ENCODE measurements around the gene KMO.

KMO gene

GRCh38 chr1:241622669-241623068 is 90.5 kb downstream of the KMO start:
- TF ChIP-seq CTCF (IDR thresholded peaks at IDR 0.05; ENCODE audit: extremely low read depth, missing control alignments) = no peak
- no peak for DNase-seq (ENCODE audit: low spot score)

DNA sequence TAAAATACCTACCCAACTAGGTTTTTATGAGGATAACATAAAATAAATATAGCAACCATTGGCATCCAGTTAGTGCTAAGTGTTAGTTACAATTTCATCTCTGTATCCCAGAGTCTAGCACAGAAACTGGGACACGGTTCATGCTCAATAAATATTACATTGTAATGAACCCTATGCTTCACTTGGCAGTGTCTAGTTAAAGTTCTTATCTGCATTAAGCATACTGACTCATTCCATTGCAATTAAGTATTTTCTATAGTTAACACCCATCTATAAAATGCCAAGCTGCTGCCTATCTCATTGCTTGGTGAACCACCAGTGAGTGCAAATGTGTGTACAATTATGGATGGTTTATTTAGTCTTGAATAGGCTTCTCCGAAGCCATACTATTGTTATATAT is 92.8 kb downstream of the KMO start:
- no peak for TF ChIP-seq CTCF (IDR thresholded peaks at IDR 0.05; ENCODE audit: extremely low read depth, missing control alignments)
- no peak for DNase-seq (ENCODE audit: low spot score)

GRCh38 chr1:241627453-241628259 is 95.5 kb downstream of the KMO start:
- peak; percentile 15 for TF ChIP-seq CTCF (IDR thresholded peaks at IDR 0.05; ENCODE audit: extremely low read depth, missing control alignments)

GRCh38 chr1:241630005-241630404 is 97.8 kb downstream of the KMO start:
- no peak for DNase-seq (ENCODE audit: low spot score)
- TF ChIP-seq CTCF (IDR thresholded peaks at IDR 0.05; ENCODE audit: extremely low read depth, missing control alignments) = no peak

More at GRCh38 chr1:241627453-241628259, 95.5 kb downstream of the KMO start:
- DNase-seq (ENCODE audit: low spot score) = peak; percentile 49

DNA sequence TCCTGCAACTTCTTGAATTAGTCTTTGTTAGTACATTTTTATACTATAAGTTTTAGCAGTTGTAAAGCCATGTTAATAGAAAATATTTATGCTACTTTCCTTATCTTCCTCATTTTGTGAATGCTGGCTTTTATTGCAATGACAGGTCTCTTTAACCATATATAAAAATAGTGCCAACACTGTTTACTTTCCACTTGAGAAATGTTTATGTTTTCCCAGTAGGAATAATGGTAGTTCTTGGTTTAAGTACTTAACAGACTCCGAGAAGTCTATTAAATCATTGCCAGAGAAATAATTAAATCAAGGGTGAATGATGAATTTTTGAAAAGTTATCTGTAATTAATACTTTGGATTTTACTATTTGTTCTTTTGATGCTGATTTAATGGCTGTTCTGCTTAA is 98.3 kb downstream of the KMO start:
- no peak for DNase-seq (ENCODE audit: low spot score)
- no peak for TF ChIP-seq CTCF (IDR thresholded peaks at IDR 0.05; ENCODE audit: extremely low read depth, missing control alignments)

GRCh38 chr1:241630899-241631298 is 98.7 kb downstream of the KMO start:
- no peak for TF ChIP-seq CTCF (IDR thresholded peaks at IDR 0.05; ENCODE audit: extremely low read depth, missing control alignments)

DNA sequence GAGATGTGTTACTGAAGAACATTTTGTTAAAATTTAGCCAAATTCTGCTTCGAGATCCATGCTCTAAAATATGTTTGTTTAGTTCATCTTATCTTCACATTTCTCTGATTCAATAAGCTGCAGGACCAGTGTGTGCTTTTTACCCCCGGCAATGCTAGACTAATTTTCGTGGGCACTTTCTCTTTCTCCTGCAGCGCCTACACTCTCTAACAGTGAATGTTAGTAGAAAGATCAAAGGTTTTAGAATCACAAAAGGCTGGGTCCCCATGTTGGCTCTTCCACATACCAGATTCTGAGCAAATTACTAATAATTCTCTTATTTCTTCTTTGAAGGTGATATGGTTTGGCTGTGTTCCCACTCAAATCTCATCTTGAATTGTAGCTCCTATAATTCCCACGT is 99.5 kb downstream of the KMO start:
- no peak for DNase-seq (ENCODE audit: low spot score)

More at GRCh38 chr1:241630899-241631298, 98.7 kb downstream of the KMO start:
- no peak for DNase-seq (ENCODE audit: low spot score)

More for the DNA sequence above, 99.5 kb downstream of the KMO start:
- TF ChIP-seq CTCF (IDR thresholded peaks at IDR 0.05; ENCODE audit: extremely low read depth, missing control alignments) = no peak
